GM21619 (cell line): ENCODE data around the gene NDUFAF4.

Experiments
- ATAC-seq: cut with Tn5 transposase; IDR thresholded peaks from one replicate; pipeline ENCODE4 v1.9.1; 2021; ENCODE audit not compliant: unreplicated experiment

NDUFAF4 gene

GRCh38 chr6:96899451-96899998, 1.8 kb upstream of the NDUFAF4 start:
- no peak for ATAC-seq

- ATAC-seq: no peak
These were observed 1.3 kb upstream of the NDUFAF4 start for GRCh38 chr6:96899019-96899418.

- ATAC-seq: no peak
These were observed 655 bp upstream of the NDUFAF4 start for GRCh38 chr6:96898241-96898851.

- no peak for ATAC-seq
These were observed 8.5 kb downstream of the NDUFAF4 start for GRCh38 chr6:96889146-96889545.

GRCh38 chr6:96888745-96889144, 8.9 kb downstream of the NDUFAF4 start:
- ATAC-seq: no peak

GRCh38 chr6:96886519-96886918, 11.2 kb downstream of the NDUFAF4 start:
- ATAC-seq: no peak

GRCh38 chr6:96885187-96885631, 12.5 kb downstream of the NDUFAF4 start:
- ATAC-seq: peak; percentile 91

GRCh38 chr6:96878143-96878542, 19.5 kb downstream of the NDUFAF4 start:
- ATAC-seq: no peak

- no peak for ATAC-seq
These were observed 20.7 kb downstream of the NDUFAF4 start for GRCh38 chr6:96876886-96877545.

GRCh38 chr6:96872976-96873375, 24.7 kb downstream of the NDUFAF4 start:
- ATAC-seq: no peak

- ATAC-seq: no peak
These were observed 32.7 kb downstream of the NDUFAF4 start for GRCh38 chr6:96865055-96865405.

GRCh38 chr6:96864216-96865054, 33.3 kb downstream of the NDUFAF4 start:
- no peak for ATAC-seq

- ATAC-seq: no peak
These were observed 35.1 kb downstream of the NDUFAF4 start for GRCh38 chr6:96862560-96862959.

- no peak for ATAC-seq
These were observed 36.1 kb downstream of the NDUFAF4 start for GRCh38 chr6:96861588-96861987.

GRCh38 chr6:96856856-96857255, 40.8 kb downstream of the NDUFAF4 start:
- no peak for ATAC-seq

GRCh38 chr6:96853083-96853482, 44.6 kb downstream of the NDUFAF4 start:
- no peak for ATAC-seq

- no peak for ATAC-seq
These were observed 45.1 kb downstream of the NDUFAF4 start for GRCh38 chr6:96852605-96853004.

GRCh38 chr6:96851858-96852257, 45.8 kb downstream of the NDUFAF4 start:
- ATAC-seq: no peak

- no peak for ATAC-seq
These were observed 48.1 kb downstream of the NDUFAF4 start for GRCh38 chr6:96849615-96850014.

GRCh38 chr6:96844530-96844929, 53.2 kb downstream of the NDUFAF4 start:
- ATAC-seq: peak; percentile 86

GRCh38 chr6:96841345-96841744, 56.3 kb downstream of the NDUFAF4 start:
- ATAC-seq: no peak
